Cardiac fibroblast (primary cell): ENCODE measurements around the gene THRAP3.
A peak's percentile ranks its signal among the peaks of the same experiment; 100 is the strongest.

Experiments
- DNase-seq, 2 donors: peaks; one replicate each; pipeline versions ENCODE4 v3.0.0 to v3.0.0-alpha.2; 2010; ENCODE audit warnings: low read depth in 2 of 2
- H3K4me3 ChIP-seq, 2 donors: replicated peaks in 1 of 2; 1 replicate in 1 of 2; 2 replicates in 1 of 2; pipeline ENCODE4 v1.5.1; 2011; ENCODE audit warnings: low read depth in 2 of 2, low read length in 2 of 2, mild to moderate bottlenecking in 2 of 2, moderate library complexity in 1 of 2
- CTCF ChIP-seq: IDR thresholded peaks from one replicate; pipeline ENCODE4 v1.5.1; 2011; ENCODE audit warnings: low read depth, mild to moderate bottlenecking, low read length, inconsistent platforms

THRAP3 gene

GRCh38 chr1:36326499-36326898 is 102.3 kb downstream of the THRAP3 start:
- H3K4me3 ChIP-seq = no peak overlapping the region
- no peak for DNase-seq
- TF ChIP-seq CTCF = no peak

- no peak for TF ChIP-seq CTCF
- H3K4me3 ChIP-seq = no peak overlapping the region
- peak in 1 of 2 donors; percentile 50 for DNase-seq
Measured at GRCh38 chr1:36327421-36328087, 103.3 kb downstream of the THRAP3 start.

- no peak for DNase-seq
- H3K4me3 ChIP-seq = no peak overlapping the region
- TF ChIP-seq CTCF = no peak
Measured at GRCh38 chr1:36328088-36328480, 103.8 kb downstream of the THRAP3 start.

DNA sequence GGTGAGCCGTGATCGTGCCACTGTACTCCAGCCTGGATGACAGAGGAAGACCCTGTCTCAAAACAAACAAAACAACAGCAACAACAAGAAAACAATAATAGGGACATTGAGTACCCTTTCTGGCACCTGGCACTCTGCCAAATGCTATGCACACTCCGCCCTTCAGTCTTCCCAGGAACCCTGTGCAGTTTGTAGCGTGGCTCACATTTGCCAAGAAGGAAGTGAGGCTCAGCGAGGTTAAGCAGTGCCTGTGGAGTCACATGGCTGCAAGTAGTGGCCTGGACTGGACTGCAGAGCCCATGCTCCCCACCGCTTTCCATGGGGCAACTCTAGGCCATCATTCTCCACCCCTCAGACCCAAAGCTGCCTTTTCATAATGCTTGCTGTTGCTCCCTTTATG is 104.5 kb downstream of the THRAP3 start:
- peak; percentile 35 to 59 for DNase-seq
- no peak for TF ChIP-seq CTCF
- H3K4me3 ChIP-seq = no peak overlapping the region

DNA sequence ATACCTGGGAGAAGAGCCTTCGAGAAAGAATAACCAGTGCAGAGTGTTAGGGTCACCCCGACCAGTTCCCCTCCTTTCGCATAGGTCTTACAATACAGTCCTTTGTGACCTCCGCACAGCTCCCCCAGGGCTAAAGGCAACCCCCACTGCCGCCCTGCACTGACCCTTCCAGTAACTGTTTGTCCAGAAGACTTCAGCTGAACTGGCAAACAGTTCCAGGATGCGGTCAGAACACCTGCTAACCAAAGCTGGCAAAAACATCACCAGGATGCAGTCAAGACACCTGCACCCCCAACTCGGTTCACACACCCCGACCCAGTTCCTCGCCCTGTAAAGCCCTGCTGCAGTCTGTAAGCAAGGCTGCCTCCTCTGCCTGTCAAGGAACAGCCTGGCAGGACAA is 105.6 kb downstream of the THRAP3 start:
- no peak for TF ChIP-seq CTCF
- H3K4me3 ChIP-seq = no peak overlapping the region
- no peak for DNase-seq

- no peak for TF ChIP-seq CTCF
- DNase-seq = no peak
Measured at GRCh38 chr1:36330940-36331339, 106.7 kb downstream of the THRAP3 start.

GRCh38 chr1:36337830-36338229 is 113.6 kb downstream of the THRAP3 start:
- H3K4me3 ChIP-seq = no peak overlapping the region
- DNase-seq = no peak
- TF ChIP-seq CTCF = no peak

More at GRCh38 chr1:36330940-36331339, 106.7 kb downstream of the THRAP3 start:
- H3K4me3 ChIP-seq = no peak overlapping the region
